ENCODE measurements around the gene UGT1A7.
"Not testable (repeated sequence)": the region's sequence is repeated elsewhere in the genome, so short reads cannot be mapped to it uniquely, and the experiment has no call there.

The UGT1A7 gene

GRCh38 chr2:233712611-233713261, 31.0 kb downstream of the UGT1A7 start, which contains the start of gene UGT1A5:
TSS of gene UGT1A5 (plus strand) at chr2:233712907. CDS start at chr2:233712992, 85 bp downstream.
- DNase-seq (ENCODE audit: low read depth): no peak

GRCh38 chr2:233713262-233713615, 31.5 kb downstream of the UGT1A7 start:
- no peak for DNase-seq (ENCODE audit: low read depth)

GRCh38 chr2:233714121-233714520, 32.4 kb downstream of the UGT1A7 start:
- DNase-seq (ENCODE audit: low read depth): no peak

GRCh38 chr2:233718552-233718951, 36.9 kb downstream of the UGT1A7 start, which contains the start of gene UGT1A4:
TSS of gene UGT1A4 (plus strand) at chr2:233718736. CDS start at chr2:233718821, 85 bp downstream.
- DNase-seq (ENCODE audit: low read depth): no peak

- no peak for DNase-seq (ENCODE audit: low read depth)
These were observed 47.1 kb downstream of the UGT1A7 start, which contains the start of gene UGT1A3 for GRCh38 chr2:233728723-233729301. TSS of gene UGT1A3 (plus strand) at chr2:233729042. CDS start at chr2:233729127, 85 bp downstream.

GRCh38 chr2:233736868-233737653, 55.4 kb downstream of the UGT1A7 start:
- DNase-seq (ENCODE audit: low read depth): not testable (repeated sequence)

GRCh38 chr2:233740870-233741269, 59.2 kb downstream of the UGT1A7 start:
- DNase-seq (ENCODE audit: low read depth): no peak

GRCh38 chr2:233743464-233744259, 62.0 kb downstream of the UGT1A7 start:
- no peak for DNase-seq (ENCODE audit: low read depth)

- no peak for DNase-seq (ENCODE audit: low read depth)
These were observed 63.5 kb downstream of the UGT1A7 start for GRCh38 chr2:233745073-233745755.

GRCh38 chr2:233745838-233746237, 64.1 kb downstream of the UGT1A7 start:
- not testable (repeated sequence) for DNase-seq (ENCODE audit: low read depth)

- no peak for DNase-seq (ENCODE audit: low read depth)
These were observed 65.0 kb downstream of the UGT1A7 start for GRCh38 chr2:233746475-233747282.

- no peak for DNase-seq (ENCODE audit: low read depth)
These were observed 65.5 kb downstream of the UGT1A7 start for GRCh38 chr2:233747283-233747544.

- DNase-seq (ENCODE audit: low read depth): not testable (repeated sequence)
These were observed 69.0 kb downstream of the UGT1A7 start for GRCh38 chr2:233750689-233751088.

- not testable (repeated sequence) for DNase-seq (ENCODE audit: low read depth)
These were observed 69.7 kb downstream of the UGT1A7 start for GRCh38 chr2:233751212-233752009.

- DNase-seq (ENCODE audit: low read depth): no peak
These were observed 73.3 kb downstream of the UGT1A7 start for GRCh38 chr2:233754872-233755611.

GRCh38 chr2:233756429-233757081, 74.9 kb downstream of the UGT1A7 start:
- no peak for DNase-seq (ENCODE audit: low read depth)

GRCh38 chr2:233758141-233758540, 76.4 kb downstream of the UGT1A7 start:
- DNase-seq (ENCODE audit: low read depth): no peak

GRCh38 chr2:233758849-233759248, 77.1 kb downstream of the UGT1A7 start:
- DNase-seq (ENCODE audit: low read depth): no peak

GRCh38 chr2:233760043-233760442, 78.3 kb downstream of the UGT1A7 start, which contains the start of gene UGT1A1:
TSS of gene UGT1A1 (plus strand) at chr2:233760270. CDS start at chr2:233760288, 18 bp downstream.
- DNase-seq (ENCODE audit: low read depth): no peak

Measured in T-helper 22 cell (primary cell).